ENCODE data around the gene ETV3L.

Gene ETV3L

GRCh38 chr1:157110686-157111085, 11.1 kb upstream of the ETV3L start:
- Histone ChIP-seq H3K27ac (ENCODE audit: low read depth, low read length) (no peak overlapping the region), H3K4me1 (ENCODE audit: control insufficient read depth, low read length) (0 out of 2 replicates have a peak, but pooled peaks cover 5% of the 10 kb centered on the region), H3K4me3 (ENCODE audit: low read length) (no peak overlapping the region), H3K9me2 (replicated peaks; ENCODE audit: control insufficient read depth, low read length) (no peaks in the 10 kb centered on the region), H3K9me3 (ENCODE audit: control insufficient read depth, insufficient read depth, low read length) (no peaks in the 10 kb centered on the region), H3K79me2 (ENCODE audit: control insufficient read depth, low read length) (no peaks in the 10 kb centered on the region), H3K36me3 (ENCODE audit: control insufficient read depth, low read length) (no peaks in the 10 kb centered on the region), H3F3A (ENCODE audit: control insufficient read depth, insufficient read depth) (no peaks in the 10 kb centered on the region), H3K4me2 (ENCODE audit: low read length) (no peak overlapping the region), H3K27me3 (ENCODE audit: control insufficient read depth, low read length) (peaks cover 55% of the 10 kb centered on the region), H4K20me1 (ENCODE audit: control insufficient read depth, insufficient read depth, low read depth, low read length) (no peaks in the 10 kb centered on the region)
- TF ChIP-seq EZH2phosphoT487 (IDR thresholded peaks at IDR 0.05; ENCODE audit: borderline replicate concordance, low read length) (no peak), CTCF (IDR thresholded peaks at IDR 0.05; ENCODE audit: low read depth, low read length, poor library complexity, severe bottlenecking) (no peak)

GRCh38 chr1:157110003-157110402, 10.4 kb upstream of the ETV3L start:
- Histone ChIP-seq H3K9me2 (replicated peaks; ENCODE audit: control insufficient read depth, low read length) (no peaks in the 10 kb centered on the region), H3K27ac (ENCODE audit: low read depth, low read length) (no peak overlapping the region), H3K9me3 (ENCODE audit: control insufficient read depth, insufficient read depth, low read length) (no peaks in the 10 kb centered on the region), H3K4me3 (ENCODE audit: low read length) (no peak overlapping the region), H3K27me3 (ENCODE audit: control insufficient read depth, low read length) (peaks cover 60% of the 10 kb centered on the region), H4K20me1 (ENCODE audit: control insufficient read depth, insufficient read depth, low read depth, low read length) (no peaks in the 10 kb centered on the region), H3K4me2 (ENCODE audit: low read length) (no peak overlapping the region), H3F3A (ENCODE audit: control insufficient read depth, insufficient read depth) (no peaks in the 10 kb centered on the region), H3K36me3 (ENCODE audit: control insufficient read depth, low read length) (no peaks in the 10 kb centered on the region), H3K79me2 (ENCODE audit: control insufficient read depth, low read length) (no peaks in the 10 kb centered on the region), H3K4me1 (ENCODE audit: control insufficient read depth, low read length) (0 out of 2 replicates have a peak, but pooled peaks cover 5% of the 10 kb centered on the region)
- TF ChIP-seq CTCF (IDR thresholded peaks at IDR 0.05; ENCODE audit: low read depth, low read length, poor library complexity, severe bottlenecking): no peak
- TF ChIP-seq EZH2phosphoT487 (IDR thresholded peaks at IDR 0.05; ENCODE audit: borderline replicate concordance, low read length): no peak

- Histone ChIP-seq H3K4me1 (ENCODE audit: control insufficient read depth, low read length) (0 out of 2 replicates have a peak, but pooled peaks cover 5% of the 10 kb centered on the region), H3K4me3 (ENCODE audit: low read length) (no peak overlapping the region), H3K9me2 (replicated peaks; ENCODE audit: control insufficient read depth, low read length) (no peaks in the 10 kb centered on the region), H3K27me3 (ENCODE audit: control insufficient read depth, low read length) (peaks cover 74% of the 10 kb centered on the region), H4K20me1 (ENCODE audit: control insufficient read depth, insufficient read depth, low read depth, low read length) (no peaks in the 10 kb centered on the region), H3K9me3 (ENCODE audit: control insufficient read depth, insufficient read depth, low read length) (no peaks in the 10 kb centered on the region), H3K36me3 (ENCODE audit: control insufficient read depth, low read length) (no peaks in the 10 kb centered on the region), H3K27ac (ENCODE audit: low read depth, low read length) (no peak overlapping the region), H3K79me2 (ENCODE audit: control insufficient read depth, low read length) (no peaks in the 10 kb centered on the region), H3K4me2 (ENCODE audit: low read length) (no peak overlapping the region), H3F3A (ENCODE audit: control insufficient read depth, insufficient read depth) (no peaks in the 10 kb centered on the region)
- TF ChIP-seq CTCF (IDR thresholded peaks at IDR 0.05; ENCODE audit: low read depth, low read length, poor library complexity, severe bottlenecking): no peak
Observed at GRCh38 chr1:157108448-157108847, 8.8 kb upstream of the ETV3L start.

- no peaks in the 10 kb centered on the region for H3K9me3 ChIP-seq (ENCODE audit: control insufficient read depth, insufficient read depth, low read length)
- H3K27ac ChIP-seq (ENCODE audit: low read depth, low read length): no peak overlapping the region
- H3K36me3 ChIP-seq (ENCODE audit: control insufficient read depth, low read length): no peaks in the 10 kb centered on the region
- no peaks in the 10 kb centered on the region for H3K9me2 ChIP-seq (replicated peaks; ENCODE audit: control insufficient read depth, low read length)
- no peaks in the 10 kb centered on the region for H3F3A ChIP-seq (ENCODE audit: control insufficient read depth, insufficient read depth)
- no peak overlapping the region for H3K4me3 ChIP-seq (ENCODE audit: low read length)
- H3K27me3 ChIP-seq (ENCODE audit: control insufficient read depth, low read length): peaks cover 80% of the 10 kb centered on the region
- no peaks in the 10 kb centered on the region for H4K20me1 ChIP-seq (ENCODE audit: control insufficient read depth, insufficient read depth, low read depth, low read length)
- 0 out of 2 replicates have a peak, but pooled peaks cover 5% of the 10 kb centered on the region for H3K4me1 ChIP-seq (ENCODE audit: control insufficient read depth, low read length)
- no peak overlapping the region for H3K4me2 ChIP-seq (ENCODE audit: low read length)
- TF ChIP-seq CTCF (IDR thresholded peaks at IDR 0.05; ENCODE audit: low read depth, low read length, poor library complexity, severe bottlenecking): no peak
- no peaks in the 10 kb centered on the region for H3K79me2 ChIP-seq (ENCODE audit: control insufficient read depth, low read length)
Observed at GRCh38 chr1:157107702-157108101, 8.1 kb upstream of the ETV3L start.

All from DOHH2 (cell line).